Activated CD4-positive, CD25-positive, alpha-beta regulatory T cell (primary cell): ENCODE results near the gene DNAAF9.

Experiments
- DNase-seq, 4 experiments: peaks; one replicate each; lab custom pipeline; 2025; lab: John Stamatoyannopoulos, UW

Gene DNAAF9

DNA sequence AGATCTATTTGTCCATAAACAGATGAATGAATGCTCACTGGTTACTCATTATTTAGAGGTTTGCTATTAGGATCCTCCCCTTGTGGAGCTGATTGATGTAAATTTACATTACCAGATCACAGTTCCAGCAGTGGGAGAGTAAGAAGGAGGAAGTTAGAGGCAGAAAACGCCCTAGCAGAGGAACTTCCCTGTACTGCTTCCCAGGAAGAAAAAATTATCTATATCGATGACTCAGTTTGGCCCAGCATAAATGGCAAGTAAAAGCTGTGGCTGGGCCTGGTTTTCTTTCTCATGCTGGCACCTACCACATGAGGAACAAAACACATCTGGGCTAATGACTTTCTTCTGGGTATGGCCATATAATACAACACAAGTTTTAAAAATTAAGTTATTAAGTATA is 35.7 kb downstream of the DNAAF9 start:
- no peak for DNase-seq

DNA sequence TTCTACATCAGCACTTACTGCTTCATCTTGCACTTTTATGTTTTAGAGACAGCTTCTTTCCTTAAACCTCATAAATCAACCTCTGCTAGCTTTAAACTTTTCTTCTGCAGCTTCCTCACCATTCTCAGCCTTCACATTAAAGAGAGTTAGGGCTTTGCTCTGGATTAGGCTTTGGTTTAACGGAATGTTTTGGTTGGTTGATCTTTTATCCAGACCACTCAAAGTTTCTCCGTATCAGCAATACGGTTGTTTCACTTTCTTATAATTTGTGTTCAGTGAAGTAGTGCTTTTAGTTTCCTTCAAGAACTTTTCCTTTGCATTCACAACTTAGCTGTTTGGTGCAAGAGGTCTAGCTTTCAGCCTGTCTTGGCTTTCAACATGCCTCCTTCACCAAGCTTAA is 40.4 kb downstream of the DNAAF9 start:
- no peak for DNase-seq

DNA sequence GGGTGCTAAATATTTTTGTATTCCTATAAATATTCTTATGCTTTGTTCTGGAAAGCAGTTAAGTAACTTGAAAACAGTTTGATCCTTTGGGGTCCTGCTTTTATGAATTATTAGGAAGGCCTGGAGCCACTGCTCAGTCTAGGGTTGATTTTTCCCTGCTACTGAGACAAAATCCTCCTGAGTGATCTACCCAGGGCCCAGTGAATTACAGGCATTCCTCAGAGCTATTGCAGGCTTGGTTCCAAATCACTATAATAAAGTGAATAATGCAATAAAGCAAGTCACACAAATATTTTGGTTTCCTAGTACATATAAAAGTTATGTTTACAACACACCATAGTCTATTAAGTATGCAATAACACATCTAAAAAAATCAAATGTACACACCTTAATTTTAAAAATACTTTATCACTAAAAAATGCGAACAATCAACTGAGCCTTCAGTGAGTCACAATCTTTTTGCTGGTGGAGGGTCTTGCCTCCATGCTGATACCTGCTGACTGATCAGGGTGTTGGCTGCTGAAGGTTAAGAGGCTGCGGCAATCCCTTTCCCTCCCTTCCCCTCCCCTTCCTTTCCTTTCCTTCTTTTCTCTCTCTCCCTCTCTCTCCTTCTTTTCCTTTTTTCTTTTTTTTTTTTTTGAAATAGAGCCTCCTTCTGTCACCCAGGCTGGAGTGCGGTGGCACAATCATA is 43.0 kb downstream of the DNAAF9 start:
- no peak for DNase-seq

- DNase-seq = no peak
Observed at GRCh38 chr20:3360752-3361151, 46.7 kb downstream of the DNAAF9 start.

DNA sequence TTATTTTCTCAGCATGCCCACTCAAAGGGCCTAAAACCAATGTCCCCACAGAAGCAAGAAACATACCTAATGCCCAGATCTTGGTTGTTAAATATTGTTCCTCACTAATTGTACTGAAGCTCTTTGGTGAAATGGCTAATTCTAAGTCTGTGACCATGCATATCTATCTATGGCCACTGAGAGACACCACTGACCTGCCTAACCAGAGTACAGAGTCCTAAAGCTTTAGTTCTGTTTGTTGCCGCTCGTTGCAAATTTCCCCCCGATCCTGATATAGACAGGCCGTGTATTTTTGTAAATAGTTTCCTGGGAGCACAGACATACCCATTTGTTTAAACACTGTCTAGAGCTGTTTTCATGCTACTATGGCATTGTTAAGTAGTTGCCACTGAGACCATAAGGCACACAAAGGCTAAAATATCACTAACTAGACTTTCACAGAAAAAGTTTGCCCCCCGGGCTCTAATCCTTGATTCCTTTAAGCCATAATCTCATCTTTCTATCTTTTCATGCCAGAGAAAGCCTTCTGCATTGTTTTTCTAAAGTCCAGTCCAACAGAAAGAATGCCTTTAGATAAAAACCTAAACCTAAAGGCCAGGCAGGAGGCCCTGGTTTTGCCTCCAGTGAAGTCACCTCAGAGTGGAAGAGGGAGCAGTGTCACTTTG is 48.7 kb downstream of the DNAAF9 start:
- no peak for DNase-seq
